Measurements from ENCODE around the gene CZIB. TPM values are rescaled to one million over a fixed set of nuclear protein-coding genes. Genes with fewer than 3 reads are reported as not detected.

Gene CZIB
- total RNA-seq, 1 experiment from 2014 or later: 43.1 TPM

- ATAC-seq (no peak), DNase-seq (ENCODE audit: low read depth, low spot score) (no peak)
- peaks cover 4 to 6% of the 10 kb centered on the region in 2 experiments; a peak in 3 of 4 replicates for H3K4me1 ChIP-seq (ENCODE audit: control insufficient read depth in 1 of 2, insufficient read depth in 2 of 2, low read length in 2 of 2)
- no peak overlapping the region for H2AFZ ChIP-seq (ENCODE audit: low read depth, low read length, poor library complexity, severe bottlenecking)
- POLR2A ChIA-PET: no interaction called here
- intact Hi-C loops (cut with micrococcal nuclease): no loop called here
- H3K4me2 ChIP-seq (ENCODE audit: low read length): no peak overlapping the region
- no peaks in the 10 kb centered on the region for H4K20me1 ChIP-seq (ENCODE audit: insufficient read depth)
- TF ChIP-seq CTCF (IDR thresholded peaks at IDR 0.05 in 2 of 3, conservative IDR thresholded peaks at IDR 0.05 in 1 of 3; ENCODE audit: borderline replicate concordance in 1 of 3, insufficient read depth in 1 of 3, low read depth in 2 of 3, low read length in 2 of 3): no peak
- no peak for TF ChIP-seq SIN3A (IDR thresholded peaks at IDR 0.05; ENCODE audit: low read depth)
- TF ChIP-seq ZFX (IDR thresholded peaks at IDR 0.05): no peak
- no peak for TF ChIP-seq SP1 (IDR thresholded peaks at IDR 0.05; ENCODE audit: low read depth)
- TF ChIP-seq YY1 (IDR thresholded peaks at IDR 0.05; ENCODE audit: extremely low read depth, insufficient replicate concordance, low read depth, low read length): no peak
- no peak for TF ChIP-seq JUND (IDR thresholded peaks at IDR 0.05)
- TF ChIP-seq ZNF274 (IDR thresholded peaks at IDR 0.05; ENCODE audit: low read depth, low read length): no peak
- no peak for TF ChIP-seq ATF3 (IDR thresholded peaks at IDR 0.05)
- TF ChIP-seq CBX3 (IDR thresholded peaks at IDR 0.05; ENCODE audit: low read depth): no peak
- no peak for TF ChIP-seq EZH2 (IDR thresholded peaks at IDR 0.05)
- TF ChIP-seq REST (IDR thresholded peaks at IDR 0.05; ENCODE audit: low read depth): no peak
- TF ChIP-seq POLR2A (IDR thresholded peaks at IDR 0.05; ENCODE audit: borderline replicate concordance, extremely low read depth, insufficient read depth, insufficient read length): no peak
- TF ChIP-seq POLR2AphosphoS5 (IDR thresholded peaks at IDR 0.05; ENCODE audit: low read depth, low read length): no peak
- TF ChIP-seq ZBTB33 (IDR thresholded peaks at IDR 0.05; ENCODE audit: extremely low read depth, insufficient replicate concordance, low read length): no peak
- TF ChIP-seq RAD21 (IDR thresholded peaks at IDR 0.05; ENCODE audit: low read depth): no peak
- TF ChIP-seq MAX (IDR thresholded peaks at IDR 0.05): no peak
- TF ChIP-seq TCF7L2 (IDR thresholded peaks at IDR 0.05; ENCODE audit: borderline replicate concordance, extremely low read depth, insufficient read depth, insufficient read length): no peak
- TF ChIP-seq EZH2phosphoT487 (IDR thresholded peaks at IDR 0.05; ENCODE audit: borderline replicate concordance): no peak
- no peak overlapping the region for H3K9ac ChIP-seq (ENCODE audit: low read length)
- H3K27me3 ChIP-seq (ENCODE audit: insufficient read depth, low read length): no peaks in the 10 kb centered on the region
- BruUV-seq (replicated peaks): no TSS peak
- no peaks in the 10 kb centered on the region for H3K9me3 ChIP-seq (ENCODE audit: control insufficient read depth in 1 of 2, insufficient read depth in 1 of 2, low read depth in 1 of 2, low read length in 2 of 2)
- RAD21 ChIA-PET (ENCODE audit: low non-redundant PET in 1 of 2, low total read pairs in 2 of 2, uncharacterized antibody in 2 of 2, unreplicated experiment in 2 of 2): no interaction called here
- CTCF ChIA-PET: no interaction called here
- H3K36me3 ChIP-seq (ENCODE audit: control insufficient read depth in 1 of 2, insufficient read depth in 2 of 2, low read length in 2 of 2): peaks cover 14 to 19% of the 10 kb centered on the region in 2 experiments; a peak in 3 of 4 replicates
- no peak overlapping the region for H3K4me3 ChIP-seq (replicated peaks in 1 of 2; ENCODE audit: low read depth in 1 of 2, low read length in 2 of 2)
- H3K9me2 ChIP-seq (ENCODE audit: insufficient read depth): no peaks in the 10 kb centered on the region
- peaks cover 8% of the 10 kb centered on the region for H3K79me2 ChIP-seq (ENCODE audit: insufficient read depth, low read length)
- H3K27ac ChIP-seq (ENCODE audit: low read depth, low read length): no peak overlapping the region
Observed at GRCh38 chr1:53214376-53214940, 6.0 kb downstream of the CZIB start.

All from HCT116 (cell line).